GM19372 (cell line): ENCODE measurements around the gene SETDB1.

Experiments
- ATAC-seq: cut with Tn5 transposase; IDR thresholded peaks from one replicate; pipeline ENCODE4 v1.9.1; 2021; ENCODE audit warnings: mild to moderate bottlenecking, low read depth, moderate library complexity; ENCODE audit not compliant: unreplicated experiment

Gene SETDB1

GRCh38 chr1:150973836-150974579 is 47.8 kb downstream of the SETDB1 start:
- ATAC-seq, result peak; percentile 35

GRCh38 chr1:150974580-150975478 is 48.7 kb downstream of the SETDB1 start, which contains the start of gene CERS2:
TSS of gene CERS2 (minus strand) at chr1:150974835. CDS start at chr1:150969090, 5,745 bp downstream.
- ATAC-seq, result peak; percentile 53

- no peak for ATAC-seq
These were observed 50.2 kb downstream of the SETDB1 start for GRCh38 chr1:150976401-150976821.

GRCh38 chr1:150976879-150977694 is 50.9 kb downstream of the SETDB1 start:
- no peak for ATAC-seq

- peak; percentile 50 for ATAC-seq
These were observed 53.2 kb downstream of the SETDB1 start for GRCh38 chr1:150979092-150980056.

- no peak for ATAC-seq
These were observed 55.1 kb downstream of the SETDB1 start for GRCh38 chr1:150981177-150981804.

- no peak for ATAC-seq
These were observed 55.9 kb downstream of the SETDB1 start, which contains the start of gene ANXA9 for GRCh38 chr1:150981805-150982712. TSS of gene ANXA9 (plus strand) at chr1:150982292. CDS start at chr1:150983106, 814 bp downstream.

GRCh38 chr1:150985179-150985825 is 59.1 kb downstream of the SETDB1 start:
- ATAC-seq, result no peak

GRCh38 chr1:150987924-150988323 is 61.8 kb downstream of the SETDB1 start:
- no peak for ATAC-seq

- no peak for ATAC-seq
These were observed 66.5 kb downstream of the SETDB1 start for GRCh38 chr1:150992626-150993025.

- ATAC-seq, result no peak
These were observed 68.1 kb downstream of the SETDB1 start for GRCh38 chr1:150994248-150994647.

GRCh38 chr1:150995460-150995859 is 69.3 kb downstream of the SETDB1 start:
- no peak for ATAC-seq

- ATAC-seq, result no peak
These were observed 69.7 kb downstream of the SETDB1 start for GRCh38 chr1:150995896-150996295.

- ATAC-seq, result no peak
These were observed 71.1 kb downstream of the SETDB1 start for GRCh38 chr1:150997126-150997872.

- ATAC-seq, result no peak
These were observed 71.8 kb downstream of the SETDB1 start for GRCh38 chr1:150997949-150998348.

GRCh38 chr1:150999051-150999674 is 73.0 kb downstream of the SETDB1 start:
- ATAC-seq, result no peak
